Measurements from ENCODE around the gene SKI.

The SKI gene

GRCh38 chr1:2205191-2205952, 22.7 kb upstream of the SKI start:
- Mint-ChIP-seq H3K27me3 (ENCODE audit: low read depth, poor library complexity) (peaks cover 4% of the 10 kb centered on the region), H3K27ac (no peak overlapping the region), H3K4me3 (peak overlapping the region; percentile 34), H3K4me1 (peaks cover 70% of the 10 kb centered on the region), H3K36me3 (ENCODE audit: low read depth) (no peaks in the 10 kb centered on the region), H3K9me3 (no peaks in the 10 kb centered on the region)
- TF ChIP-seq CTCF (IDR thresholded peaks at IDR 0.05), result no peak
- peak; percentile 97 for DNase-seq

GRCh38 chr1:2206813-2207487, 21.2 kb upstream of the SKI start:
- peak; percentile 10 for DNase-seq
- no peaks in the 10 kb centered on the region for H3K36me3 Mint-ChIP-seq (ENCODE audit: low read depth)
- H3K4me1 Mint-ChIP-seq, result peaks cover 65% of the 10 kb centered on the region
- H3K4me3 Mint-ChIP-seq, result peak overlapping the region; percentile 51
- H3K9me3 Mint-ChIP-seq, result no peaks in the 10 kb centered on the region
- H3K27me3 Mint-ChIP-seq (ENCODE audit: low read depth, poor library complexity), result peaks cover 4% of the 10 kb centered on the region
- no peak for TF ChIP-seq CTCF (IDR thresholded peaks at IDR 0.05)
- no peak overlapping the region for H3K27ac Mint-ChIP-seq

GRCh38 chr1:2208309-2209239, 19.5 kb upstream of the SKI start:
- Mint-ChIP-seq H3K9me3 (no peaks in the 10 kb centered on the region), H3K4me3 (no peak overlapping the region), H3K4me1 (peaks cover 63% of the 10 kb centered on the region), H3K27ac (no peak overlapping the region), H3K36me3 (ENCODE audit: low read depth) (no peaks in the 10 kb centered on the region), H3K27me3 (ENCODE audit: low read depth, poor library complexity) (no peaks in the 10 kb centered on the region)
- DNase-seq, result peak; percentile 11
- TF ChIP-seq CTCF (IDR thresholded peaks at IDR 0.05), result no peak

GRCh38 chr1:2209400-2210083, 18.6 kb upstream of the SKI start:
- no peak for TF ChIP-seq CTCF (IDR thresholded peaks at IDR 0.05)
- Mint-ChIP-seq H3K27me3 (ENCODE audit: low read depth, poor library complexity) (no peaks in the 10 kb centered on the region), H3K36me3 (ENCODE audit: low read depth) (no peaks in the 10 kb centered on the region), H3K4me3 (no peak overlapping the region), H3K9me3 (no peaks in the 10 kb centered on the region), H3K27ac (no peak overlapping the region), H3K4me1 (peaks cover 61% of the 10 kb centered on the region)
- DNase-seq, result peak; percentile 40

GRCh38 chr1:2210084-2210653, 17.9 kb upstream of the SKI start:
- H3K27me3 Mint-ChIP-seq (ENCODE audit: low read depth, poor library complexity), result no peaks in the 10 kb centered on the region
- peak; percentile 15 for DNase-seq
- no peaks in the 10 kb centered on the region for H3K36me3 Mint-ChIP-seq (ENCODE audit: low read depth)
- H3K27ac Mint-ChIP-seq, result no peak overlapping the region
- H3K4me3 Mint-ChIP-seq, result no peak overlapping the region
- H3K9me3 Mint-ChIP-seq, result no peaks in the 10 kb centered on the region
- no peak for TF ChIP-seq CTCF (IDR thresholded peaks at IDR 0.05)
- H3K4me1 Mint-ChIP-seq, result peaks cover 60% of the 10 kb centered on the region

All from nephron progenitor cell (in vitro differentiated cells).